Left forelimb (tissue), 1 donor: ENCODE results near the gene RAD9A.

Experiments used
- DNase-seq: peaks from one replicate; pipeline ENCODE4 v3.0.0-alpha.2; 2018; ENCODE audit warnings: low spot score

The RAD9A gene

GRCh38 chr11:67428052-67429001, 36.5 kb downstream of the RAD9A start, which contains the start of gene RPS6KB2:
RPS6KB2 (plus strand) TSS chr11:67428494; CDS start chr11:67428546, 52 bp downstream.
- peak; percentile 98 for DNase-seq

DNA sequence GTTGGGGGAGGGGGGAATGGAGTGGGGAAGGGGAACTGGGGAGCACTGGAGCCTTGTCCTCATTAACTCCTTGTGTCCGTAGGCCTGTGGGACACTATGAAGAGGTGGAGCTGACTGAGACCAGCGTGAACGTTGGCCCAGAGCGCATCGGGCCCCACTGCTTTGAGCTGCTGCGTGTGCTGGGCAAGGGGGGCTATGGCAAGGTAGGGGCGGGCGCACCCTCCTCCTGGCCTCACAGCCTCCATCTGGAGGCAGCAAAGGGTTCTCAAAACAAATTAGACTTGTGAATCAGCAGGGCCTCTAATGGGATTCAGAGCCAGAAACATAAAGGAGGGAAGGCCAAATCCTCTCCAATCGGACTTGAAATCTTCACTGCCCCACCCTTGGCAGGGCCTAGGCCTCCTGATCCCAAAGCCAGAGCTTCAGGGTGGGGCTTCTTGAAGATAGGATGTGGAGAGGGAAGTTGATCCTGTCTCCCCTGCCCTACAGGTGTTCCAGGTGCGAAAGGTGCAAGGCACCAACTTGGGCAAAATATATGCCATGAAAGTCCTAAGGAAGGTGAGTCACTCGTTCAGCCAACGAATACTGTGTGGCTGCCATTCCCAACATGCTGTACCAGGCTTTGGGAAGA, 37.4 kb downstream of the RAD9A start:
- DNase-seq: no peak

DNA sequence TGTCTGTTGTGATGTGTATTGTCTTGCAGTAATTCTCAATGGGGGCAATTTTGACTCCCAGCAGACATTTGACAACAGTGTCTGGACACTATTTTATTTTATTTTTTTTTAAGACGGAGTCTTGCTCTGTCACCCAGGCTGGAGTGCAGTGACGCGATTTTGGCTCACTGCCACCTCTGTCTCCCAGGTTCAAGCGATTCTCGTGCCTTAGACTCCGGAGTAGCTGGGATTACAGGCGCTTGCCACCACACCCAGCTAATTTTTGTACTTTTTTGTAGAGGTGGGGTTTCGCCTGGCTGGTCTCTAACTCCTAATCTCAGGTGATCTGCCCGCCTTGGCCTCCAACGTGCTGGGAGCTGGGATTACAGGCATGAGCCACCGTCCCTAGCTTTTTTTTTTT, 37.9 kb downstream of the RAD9A start:
- DNase-seq: no peak

DNA sequence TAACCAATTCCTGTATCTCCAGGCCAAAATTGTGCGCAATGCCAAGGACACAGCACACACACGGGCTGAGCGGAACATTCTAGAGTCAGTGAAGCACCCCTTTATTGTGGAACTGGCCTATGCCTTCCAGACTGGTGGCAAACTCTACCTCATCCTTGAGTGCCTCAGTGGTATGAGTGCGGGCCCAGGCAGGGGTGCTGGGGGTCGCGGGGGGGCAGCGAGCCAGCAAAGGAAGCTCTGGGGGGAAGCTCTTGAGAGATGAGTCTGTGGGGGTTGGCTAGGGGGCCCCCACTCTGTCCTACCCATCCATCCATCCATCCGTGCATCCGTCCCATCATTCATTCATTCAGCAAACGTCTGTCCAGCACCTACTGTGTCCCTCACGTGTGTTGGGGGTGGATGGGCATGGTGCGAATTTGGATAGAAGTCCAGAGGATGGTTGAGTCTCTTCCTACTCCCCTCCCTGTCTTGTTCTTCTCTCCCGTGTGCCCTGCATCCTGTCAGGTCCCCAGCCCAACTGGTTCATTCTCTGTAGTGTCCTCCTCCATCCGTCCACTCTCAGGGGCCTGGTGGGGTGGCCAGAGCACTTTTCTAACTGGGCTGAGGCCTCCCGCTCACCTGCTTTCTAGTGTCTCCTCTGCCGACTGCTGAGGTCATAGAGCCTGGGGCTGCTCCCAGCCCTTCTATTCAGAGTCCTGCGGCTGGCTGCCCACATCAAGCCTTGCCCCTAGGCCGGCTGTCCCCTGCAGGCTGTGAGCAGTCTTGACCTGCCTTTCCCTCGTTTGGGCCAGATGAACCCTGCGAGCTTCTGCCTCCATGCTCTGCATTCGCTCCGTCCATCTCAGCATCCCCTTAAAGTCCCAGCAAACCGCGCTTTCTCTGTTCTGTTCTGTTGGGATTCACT, 39.8 kb downstream of the RAD9A start:
- no peak for DNase-seq

- no peak for DNase-seq
Measured at GRCh38 chr11:67432655-67433349, 41.0 kb downstream of the RAD9A start.

DNA sequence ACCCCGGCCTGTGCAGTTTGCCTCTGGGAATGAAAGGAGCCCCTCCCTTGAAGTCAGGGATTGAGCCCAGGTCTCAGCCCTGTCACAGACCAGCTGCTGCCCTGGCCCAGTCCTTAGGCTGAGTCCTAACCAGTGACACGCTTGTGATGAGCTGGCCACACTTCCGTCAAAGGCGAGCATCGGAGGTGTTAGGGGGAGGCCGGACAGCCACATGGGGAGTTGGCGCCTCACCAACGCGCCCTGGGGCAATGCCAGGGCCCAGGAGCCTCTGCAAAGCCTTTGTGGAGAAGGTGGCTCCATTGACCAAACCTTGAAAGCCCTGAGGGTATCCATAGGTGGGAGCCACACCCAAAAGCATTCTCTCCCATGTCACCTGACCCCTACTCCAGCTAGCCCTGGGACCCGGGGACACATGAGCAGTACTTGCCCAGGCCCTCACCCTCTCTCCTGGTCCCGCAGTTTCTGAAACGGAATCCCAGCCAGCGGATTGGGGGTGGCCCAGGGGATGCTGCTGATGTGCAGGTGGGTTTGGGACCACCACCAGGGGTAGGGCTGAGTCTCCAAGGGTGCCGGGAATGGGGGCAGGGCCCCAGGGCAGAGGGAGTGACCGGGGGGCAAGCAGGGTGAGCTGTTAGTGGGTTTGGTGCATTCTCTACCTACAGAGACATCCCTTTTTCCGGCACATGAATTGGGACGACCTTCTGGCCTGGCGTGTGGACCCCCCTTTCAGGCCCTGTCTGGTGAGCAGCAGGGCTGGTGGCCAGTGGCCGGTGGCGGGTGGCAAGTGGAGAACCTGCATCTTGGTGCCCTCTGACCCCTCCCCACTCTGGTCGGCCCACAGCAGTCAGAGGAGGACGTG, 42.0 kb downstream of the RAD9A start:
- DNase-seq: no peak

GRCh38 chr11:67434395-67434881, 42.7 kb downstream of the RAD9A start:
- DNase-seq: no peak

- no peak for DNase-seq
Measured at GRCh38 chr11:67435031-67435726, 43.4 kb downstream of the RAD9A start.

GRCh38 chr11:67435727-67436458, 44.1 kb downstream of the RAD9A start:
- DNase-seq: no peak

DNA sequence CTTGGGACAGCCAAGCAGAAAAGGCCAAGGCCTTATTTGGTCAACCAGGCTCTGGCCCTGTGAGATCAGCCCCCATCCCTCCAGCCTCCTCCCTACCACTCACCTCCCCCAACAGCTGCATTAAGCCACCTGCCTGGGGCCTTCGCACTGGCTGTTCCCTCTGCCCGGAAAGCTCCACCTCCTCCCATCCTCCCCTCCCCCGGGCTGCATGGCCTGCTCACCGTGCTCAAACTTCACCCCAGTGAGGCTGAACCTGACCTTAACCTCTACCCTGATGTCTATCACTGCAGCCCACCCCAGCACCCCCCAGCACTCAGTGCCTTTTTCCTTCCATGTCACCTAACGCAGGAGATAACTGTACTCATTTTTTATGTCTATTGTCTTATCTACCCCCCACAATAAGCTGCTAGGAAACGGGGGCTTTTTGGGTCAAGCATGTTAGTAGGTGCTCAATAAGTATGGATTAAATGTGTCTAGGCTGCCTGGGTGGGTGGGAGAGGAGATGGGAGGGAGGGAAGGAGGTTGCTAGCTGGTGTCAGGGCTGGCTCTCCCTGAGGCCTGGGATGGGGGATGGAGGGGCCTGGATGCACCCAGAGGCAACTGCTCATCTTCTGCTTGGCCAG, 44.8 kb downstream of the RAD9A start:
- DNase-seq: no peak

DNA sequence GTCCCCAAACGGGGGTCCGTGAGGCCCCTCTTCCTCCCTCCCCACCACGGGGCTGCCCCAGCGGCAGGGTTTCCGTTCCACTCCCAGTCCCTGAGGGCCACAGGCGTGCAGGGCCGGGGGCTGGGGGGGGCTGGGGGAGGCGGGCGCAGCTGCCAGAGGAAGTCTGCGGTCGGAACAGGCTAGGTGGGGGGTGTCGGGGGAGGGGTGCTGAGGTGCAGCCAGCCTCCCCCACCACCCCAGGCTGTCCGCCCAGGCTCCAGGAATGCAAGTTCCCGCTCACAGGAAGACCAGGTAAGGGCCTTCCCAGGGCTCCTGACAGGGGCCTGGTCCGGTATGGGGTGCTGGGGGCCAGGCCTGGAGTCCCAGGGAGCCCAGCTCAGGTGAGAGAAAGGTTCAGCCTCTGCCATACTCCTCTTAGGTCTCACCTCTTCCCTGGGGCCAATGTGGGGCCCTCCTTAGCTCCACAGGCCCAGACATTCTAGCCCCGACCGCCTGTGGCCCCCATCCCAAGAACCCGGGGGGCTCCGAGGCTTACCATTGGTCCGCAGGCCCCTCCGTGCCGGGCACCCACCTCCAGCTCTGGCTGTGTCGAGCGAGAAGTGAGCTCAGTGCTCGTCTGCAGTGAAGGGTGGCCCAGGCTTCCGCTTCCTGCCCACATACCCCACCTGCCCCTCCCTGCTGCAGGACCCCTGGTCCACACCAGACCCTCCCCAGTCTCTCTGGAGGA, 45.5 kb downstream of the RAD9A start, which contains the start of gene PTPRCAP:
PTPRCAP (minus strand) TSS at position 601 of the 727 bp plus-strand sequence; CDS start at position 538, 63 bp downstream.
- no peak for DNase-seq

- no peak for DNase-seq
Measured at GRCh38 chr11:67437809-67438157, 46.0 kb downstream of the RAD9A start.

- DNase-seq: no peak
Measured at GRCh38 chr11:67438158-67438902, 46.5 kb downstream of the RAD9A start.

DNA sequence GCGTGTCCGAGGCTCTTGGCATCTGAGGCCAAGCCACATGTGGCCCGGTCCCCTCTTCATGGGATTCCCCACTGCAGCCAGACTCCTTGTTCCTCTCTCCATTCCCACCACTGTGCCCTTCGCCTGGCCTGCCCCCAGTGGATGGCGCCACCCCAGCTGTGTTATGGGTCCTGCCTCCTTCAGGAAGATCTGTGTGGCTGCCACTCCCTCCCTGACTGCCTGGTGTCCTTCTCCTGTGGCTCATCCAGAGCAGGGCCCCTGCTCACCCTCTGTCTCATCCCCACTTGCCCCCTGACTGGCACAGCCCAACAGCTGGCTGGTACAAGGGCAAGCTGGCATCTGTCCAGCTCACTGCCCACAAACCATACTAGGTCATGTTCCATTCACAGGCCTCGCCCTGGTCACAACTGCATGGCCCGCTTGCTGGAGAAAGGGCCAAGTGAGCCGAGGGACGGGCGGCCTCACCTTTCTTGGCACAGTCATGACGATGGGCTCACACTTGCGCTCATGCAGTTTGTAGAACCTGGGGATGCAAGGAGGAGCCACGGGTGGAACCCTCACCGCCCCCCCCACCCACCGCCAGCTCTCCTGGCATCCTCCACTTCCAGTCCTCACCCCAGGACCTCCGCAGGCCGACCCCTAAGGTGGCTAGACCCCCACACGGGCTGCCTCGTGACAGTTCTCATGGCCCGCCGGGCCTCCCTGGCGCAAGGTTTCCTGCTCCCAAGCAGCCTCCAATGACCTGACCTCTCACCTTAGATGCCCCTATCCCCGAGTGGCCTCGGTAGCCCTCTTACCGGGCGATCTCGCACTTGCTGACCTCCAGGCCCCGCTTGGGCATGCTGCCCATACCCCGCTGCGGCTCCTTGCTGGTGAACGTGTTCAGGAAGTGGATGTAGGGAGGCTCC, 47.8 kb downstream of the RAD9A start:
- DNase-seq: no peak

GRCh38 chr11:67440229-67441097, 48.7 kb downstream of the RAD9A start:
- no peak for DNase-seq
